ENCODE results near the gene TTC23. TPM values are rescaled to one million over a fixed set of nuclear protein-coding genes. Genes with fewer than 3 reads are reported as not detected.

TTC23 gene
- total RNA-seq, 1 experiment from 2014 or later = 17.8 TPM

- Mint-ChIP-seq H3K4me1 (no peaks in the 10 kb centered on the region), H3K27ac (0 out of 2 replicates have a peak overlapping the region, but pooled peaks have one; percentile 68), H3K4me3 (no peak overlapping the region), H3K27me3 (ENCODE audit: low read depth) (no peaks in the 10 kb centered on the region), H3K9me3 (no peaks in the 10 kb centered on the region), H3K36me3 (peaks cover 5% of the 10 kb centered on the region; the same call in 1 of the 2 replicates)
- POLR2A ChIA-PET = no interaction called here
- CTCF ChIA-PET = no interaction called here
- ATAC-seq = no peak
- TF ChIP-seq CREM (CRISPR knock-in tag; IDR thresholded peaks at IDR 0.05) (no peak), PRDM15 (CRISPR knock-in tag; IDR thresholded peaks at IDR 0.05) (no peak)
- TF ChIP-seq, protein P1, sequence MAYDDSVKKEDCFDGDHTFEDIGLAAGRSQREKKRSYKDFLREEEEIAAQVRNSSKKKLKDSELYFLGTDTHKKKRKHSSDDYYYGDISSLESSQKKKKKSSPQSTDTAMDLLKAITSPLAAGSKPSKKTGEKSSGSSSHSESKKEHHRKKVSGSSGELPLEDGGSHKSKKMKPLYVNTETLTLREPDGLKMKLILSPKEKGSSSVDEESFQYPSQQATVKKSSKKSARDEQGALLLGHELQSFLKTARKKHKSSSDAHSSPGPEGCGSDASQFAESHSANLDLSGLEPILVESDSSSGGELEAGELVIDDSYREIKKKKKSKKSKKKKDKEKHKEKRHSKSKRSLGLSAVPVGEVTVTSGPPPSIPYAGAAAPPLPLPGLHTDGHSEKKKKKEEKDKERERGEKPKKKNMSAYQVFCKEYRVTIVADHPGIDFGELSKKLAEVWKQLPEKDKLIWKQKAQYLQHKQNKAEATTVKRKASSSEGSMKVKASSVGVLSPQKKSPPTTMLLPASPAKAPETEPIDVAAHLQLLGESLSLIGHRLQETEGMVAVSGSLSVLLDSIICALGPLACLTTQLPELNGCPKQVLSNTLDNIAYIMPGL (CRISPR knock-in tag; IDR thresholded peaks at IDR 0.05) = no peak
- TF ChIP-seq, protein P2, sequence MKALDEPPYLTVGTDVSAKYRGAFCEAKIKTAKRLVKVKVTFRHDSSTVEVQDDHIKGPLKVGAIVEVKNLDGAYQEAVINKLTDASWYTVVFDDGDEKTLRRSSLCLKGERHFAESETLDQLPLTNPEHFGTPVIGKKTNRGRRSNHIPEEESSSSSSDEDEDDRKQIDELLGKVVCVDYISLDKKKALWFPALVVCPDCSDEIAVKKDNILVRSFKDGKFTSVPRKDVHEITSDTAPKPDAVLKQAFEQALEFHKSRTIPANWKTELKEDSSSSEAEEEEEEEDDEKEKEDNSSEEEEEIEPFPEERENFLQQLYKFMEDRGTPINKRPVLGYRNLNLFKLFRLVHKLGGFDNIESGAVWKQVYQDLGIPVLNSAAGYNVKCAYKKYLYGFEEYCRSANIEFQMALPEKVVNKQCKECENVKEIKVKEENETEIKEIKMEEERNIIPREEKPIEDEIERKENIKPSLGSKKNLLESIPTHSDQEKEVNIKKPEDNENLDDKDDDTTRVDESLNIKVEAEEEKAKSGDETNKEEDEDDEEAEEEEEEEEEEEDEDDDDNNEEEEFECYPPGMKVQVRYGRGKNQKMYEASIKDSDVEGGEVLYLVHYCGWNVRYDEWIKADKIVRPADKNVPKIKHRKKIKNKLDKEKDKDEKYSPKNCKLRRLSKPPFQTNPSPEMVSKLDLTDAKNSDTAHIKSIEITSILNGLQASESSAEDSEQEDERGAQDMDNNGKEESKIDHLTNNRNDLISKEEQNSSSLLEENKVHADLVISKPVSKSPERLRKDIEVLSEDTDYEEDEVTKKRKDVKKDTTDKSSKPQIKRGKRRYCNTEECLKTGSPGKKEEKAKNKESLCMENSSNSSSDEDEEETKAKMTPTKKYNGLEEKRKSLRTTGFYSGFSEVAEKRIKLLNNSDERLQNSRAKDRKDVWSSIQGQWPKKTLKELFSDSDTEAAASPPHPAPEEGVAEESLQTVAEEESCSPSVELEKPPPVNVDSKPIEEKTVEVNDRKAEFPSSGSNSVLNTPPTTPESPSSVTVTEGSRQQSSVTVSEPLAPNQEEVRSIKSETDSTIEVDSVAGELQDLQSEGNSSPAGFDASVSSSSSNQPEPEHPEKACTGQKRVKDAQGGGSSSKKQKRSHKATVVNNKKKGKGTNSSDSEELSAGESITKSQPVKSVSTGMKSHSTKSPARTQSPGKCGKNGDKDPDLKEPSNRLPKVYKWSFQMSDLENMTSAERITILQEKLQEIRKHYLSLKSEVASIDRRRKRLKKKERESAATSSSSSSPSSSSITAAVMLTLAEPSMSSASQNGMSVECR (CRISPR knock-in tag; IDR thresholded peaks at IDR 0.05; ENCODE audit: borderline replicate concordance) = no peak
- TF ChIP-seq, protein P3, sequence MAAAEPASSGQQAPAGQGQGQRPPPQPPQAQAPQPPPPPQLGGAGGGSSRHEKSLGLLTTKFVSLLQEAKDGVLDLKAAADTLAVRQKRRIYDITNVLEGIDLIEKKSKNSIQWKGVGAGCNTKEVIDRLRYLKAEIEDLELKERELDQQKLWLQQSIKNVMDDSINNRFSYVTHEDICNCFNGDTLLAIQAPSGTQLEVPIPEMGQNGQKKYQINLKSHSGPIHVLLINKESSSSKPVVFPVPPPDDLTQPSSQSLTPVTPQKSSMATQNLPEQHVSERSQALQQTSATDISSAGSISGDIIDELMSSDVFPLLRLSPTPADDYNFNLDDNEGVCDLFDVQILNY (CRISPR knock-in tag; IDR thresholded peaks at IDR 0.05) = no peak
- DNase-seq (ENCODE audit: low spot score) = no peak
These were observed 81.7 kb downstream of the TTC23 start for GRCh38 chr15:99167640-99168039.

DNA sequence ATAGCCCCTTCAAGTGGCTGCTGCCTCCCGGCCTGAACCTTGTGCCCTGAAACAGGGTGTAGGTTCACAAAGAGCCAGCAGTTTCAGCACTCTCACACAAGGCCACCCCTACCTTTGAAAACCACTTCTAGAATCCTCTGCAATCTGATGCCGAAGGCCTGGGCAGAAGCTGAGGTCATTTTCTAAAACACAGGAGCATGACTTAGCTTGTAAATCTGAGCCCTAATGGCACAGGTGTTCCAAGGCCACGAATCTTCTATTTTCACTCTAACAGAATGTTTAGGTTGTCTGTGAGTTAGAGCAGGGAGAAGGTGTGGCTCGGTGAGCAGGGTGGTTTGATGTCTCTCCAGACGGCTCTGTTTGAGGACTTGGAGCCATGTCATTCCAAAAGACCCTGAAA lies 82.2 kb downstream of the TTC23 start:
- no peak overlapping the region for H3K4me3 Mint-ChIP-seq
- ATAC-seq (no peak), DNase-seq (ENCODE audit: low spot score) (no peak)
- H3K4me1 Mint-ChIP-seq = no peaks in the 10 kb centered on the region
- POLR2A ChIA-PET = no interaction called here
- TF ChIP-seq ZNF423 (CRISPR knock-in tag; IDR thresholded peaks at IDR 0.05) (no peak), SMAD4 (CRISPR knock-in tag; IDR thresholded peaks at IDR 0.05) (no peak)
- no peaks in the 10 kb centered on the region for H3K9me3 Mint-ChIP-seq
- no peaks in the 10 kb centered on the region for H3K27me3 Mint-ChIP-seq (ENCODE audit: low read depth)
- 0 out of 2 replicates have a peak overlapping the region, but pooled peaks have one; percentile 68 for H3K27ac Mint-ChIP-seq
- CTCF ChIA-PET = no interaction called here
- H3K36me3 Mint-ChIP-seq = peaks cover 1% of the 10 kb centered on the region; the same call in 1 of the 2 replicates

GRCh38 chr15:99165956-99166689 lies 83.3 kb downstream of the TTC23 start:
- no peak overlapping the region for H3K4me3 Mint-ChIP-seq
- DNase-seq (ENCODE audit: low spot score) (no peak), ATAC-seq (no peak)
- H3K4me1 Mint-ChIP-seq = no peaks in the 10 kb centered on the region
- ChIA-PET CTCF (no interaction called here), POLR2A (no interaction called here)
- no peak overlapping the region for H3K27ac Mint-ChIP-seq
- H3K36me3 Mint-ChIP-seq = no peaks in the 10 kb centered on the region
- no peak for TF ChIP-seq SMAD3 (CRISPR knock-in tag; IDR thresholded peaks at IDR 0.05; ENCODE audit: borderline replicate concordance)
- TF ChIP-seq CREB1 (CRISPR knock-in tag; IDR thresholded peaks at IDR 0.05) = no peak
- no peak for TF ChIP-seq RELA (CRISPR knock-in tag; IDR thresholded peaks at IDR 0.05; ENCODE audit: borderline replicate concordance)
- no peak for TF ChIP-seq USF2 (CRISPR knock-in tag; IDR thresholded peaks at IDR 0.05)
- no peak for TF ChIP-seq ZNF263 (CRISPR knock-in tag; IDR thresholded peaks at IDR 0.05; ENCODE audit: low read depth)
- no peak for TF ChIP-seq GRHL2 (CRISPR knock-in tag; IDR thresholded peaks at IDR 0.05; ENCODE audit: insufficient replicate concordance, severe bottlenecking)
- H3K27me3 Mint-ChIP-seq (ENCODE audit: low read depth) = no peaks in the 10 kb centered on the region
- no peaks in the 10 kb centered on the region for H3K9me3 Mint-ChIP-seq

Data from WTC11 (cell line).